ENCODE data around the gene CLPSL1. TPM values are rescaled to one million over a fixed set of nuclear protein-coding genes. Genes with fewer than 3 reads are reported as not detected.

Gene CLPSL1
- total and polyA plus RNA-seq, 2 experiments from 2014 or later: not detected

GRCh38 chr6:35778437-35778836 lies 2.4 kb upstream of the CLPSL1 start:
- no peak overlapping the region for H3K4me3 ChIP-seq
- H3F3A ChIP-seq (replicated peaks; ENCODE audit: low read depth): peaks cover 8% of the 10 kb centered on the region; the same call in 1 of the 2 replicates
- H3K36me3 ChIP-seq (ENCODE audit: insufficient read depth): no peaks in the 10 kb centered on the region
- H2AFZ ChIP-seq: no peak overlapping the region
- no peaks in the 10 kb centered on the region for H3K4me1 ChIP-seq (ENCODE audit: insufficient read depth)
- no peaks in the 10 kb centered on the region for H4K20me1 ChIP-seq (replicated peaks; ENCODE audit: insufficient read depth)
- no peak overlapping the region for H3K4me2 ChIP-seq
- no peaks in the 10 kb centered on the region for H3K9me2 ChIP-seq (ENCODE audit: insufficient read depth)
- no peaks in the 10 kb centered on the region; the same call in 2 of the 3 replicates for H3K36me3 Mint-ChIP-seq (ENCODE audit: low read depth)
- no peak for TF ChIP-seq ETS1 (IDR thresholded peaks at IDR 0.05)
- no peak for TF ChIP-seq ZNF462 (CRISPR knock-in tag; IDR thresholded peaks at IDR 0.05)
- no peak for TF ChIP-seq EZH2phosphoT487 (IDR thresholded peaks at IDR 0.05; ENCODE audit: unreplicated experiment)
- H3K79me2 ChIP-seq (replicated peaks; ENCODE audit: insufficient read depth): no peaks in the 10 kb centered on the region
- H3K27ac Mint-ChIP-seq: no peak overlapping the region
- peaks cover 21% of the 10 kb centered on the region for H3K27me3 Mint-ChIP-seq (ENCODE audit: insufficient read depth, low read depth, poor library complexity)
- H3K27me3 ChIP-seq (ENCODE audit: insufficient read depth): peaks cover 14% of the 10 kb centered on the region
- DNase-seq (ENCODE audit: low spot score) (no peak), ATAC-seq (no peak)
- no peaks in the 10 kb centered on the region; the same call in 2 of the 3 replicates for H3K9me3 Mint-ChIP-seq
- peaks cover 12% of the 10 kb centered on the region for H3K4me1 Mint-ChIP-seq
- H3K4me3 Mint-ChIP-seq: no peak overlapping the region
- H3K27ac ChIP-seq (ENCODE audit: low read depth): no peak overlapping the region

GRCh38 chr6:35781290-35781689 lies 471 bp downstream of the CLPSL1 start:
- Mint-ChIP-seq H3K27ac (no peak overlapping the region), H3K36me3 (ENCODE audit: low read depth) (no peaks in the 10 kb centered on the region; the same call in 2 of the 3 replicates)
- TF ChIP-seq ZNF462 (CRISPR knock-in tag; IDR thresholded peaks at IDR 0.05): no peak

More at GRCh38 chr6:35781290-35781689, 471 bp downstream of the CLPSL1 start:
- no peaks in the 10 kb centered on the region for H3K79me2 ChIP-seq (replicated peaks; ENCODE audit: insufficient read depth)
- peaks cover 4% of the 10 kb centered on the region; the same call in 1 of the 2 replicates for H3K27me3 ChIP-seq (ENCODE audit: insufficient read depth)
- DNase-seq (ENCODE audit: low spot score): no peak
- peaks cover 12% of the 10 kb centered on the region for H3K27me3 Mint-ChIP-seq (ENCODE audit: insufficient read depth, low read depth, poor library complexity)
- H3K4me2 ChIP-seq: no peak overlapping the region
- no peaks in the 10 kb centered on the region for H3K4me1 ChIP-seq (ENCODE audit: insufficient read depth)
- no peaks in the 10 kb centered on the region for H3K9me2 ChIP-seq (ENCODE audit: insufficient read depth)
- no peak overlapping the region for H3K4me3 Mint-ChIP-seq
- no peak overlapping the region for H2AFZ ChIP-seq
- no peaks in the 10 kb centered on the region for H4K20me1 ChIP-seq (replicated peaks; ENCODE audit: insufficient read depth)
- peaks cover 18% of the 10 kb centered on the region for H3K4me1 Mint-ChIP-seq
- ATAC-seq: no peak
- no peaks in the 10 kb centered on the region for H3K36me3 ChIP-seq (ENCODE audit: insufficient read depth)
- no peak overlapping the region for H3K4me3 ChIP-seq
- no peaks in the 10 kb centered on the region; the same call in 2 of the 3 replicates for H3K9me3 Mint-ChIP-seq
- H3F3A ChIP-seq (replicated peaks; ENCODE audit: low read depth): 0 out of 2 replicates have a peak, but pooled peaks cover 2% of the 10 kb centered on the region
- H3K27ac ChIP-seq (ENCODE audit: low read depth): no peak overlapping the region

Data from GM23338 (cell line).